HG03575 (cell line): ENCODE data around the gene PCDHGA4.

Experiments
- ATAC-seq: cut with Tn5 transposase; IDR thresholded peaks from one replicate; pipeline ENCODE4 v1.9.1; 2021; ENCODE audit not compliant: unreplicated experiment, insufficient number of reproducible peaks, low FRiP score; ENCODE audit errors: extremely low read depth

The PCDHGA4 gene

GRCh38 chr5:141403387-141403786 is 48.6 kb downstream of the PCDHGA4 start:
- ATAC-seq = no peak
